ENCODE results near the gene AP5Z1. TPM values are rescaled to one million over a fixed set of nuclear protein-coding genes. Genes with fewer than 3 reads are reported as not detected.

AP5Z1 gene
- total RNA-seq, 3 donors from 2014 or later (not counting 1 experiment from before 2014, with no cell fraction given) = 140 to 156 (median 143) TPM

GRCh38 chr7:4783292-4783652 lies 7.8 kb downstream of the AP5Z1 start:
- Mint-ChIP-seq H3K27me3 (ENCODE audit: low read depth in 2 of 2) (no peaks in the 10 kb centered on the region), H3K4me1 (peaks cover 2 to 3% of the 10 kb centered on the region in 2 donors), H3K9me3 (no peaks in the 10 kb centered on the region), H3K36me3 (no peaks in the 10 kb centered on the region), H3K4me3 (no peak overlapping the region), H3K27ac (no peak overlapping the region)
- no peak overlapping the region for H3K27ac ChIP-seq (ENCODE audit: low read length)
- intact Hi-C loops (cut with micrococcal nuclease) = no loop called here
- 97% methylated on average over 15 of the region's 16 CpGs for WGBS (ENCODE audit: insufficient coverage)
- H3K9me3 ChIP-seq (ENCODE audit: control insufficient read depth, insufficient read depth, low read length) = no peaks in the 10 kb centered on the region
- H3K4me1 ChIP-seq (ENCODE audit: control insufficient read depth, insufficient read depth, low read length) = peaks cover 2% of the 10 kb centered on the region
- peaks cover 68% of the 10 kb centered on the region for H3K36me3 ChIP-seq (ENCODE audit: control insufficient read depth, insufficient read depth, low read length)
- TF ChIP-seq, protein P1, sequence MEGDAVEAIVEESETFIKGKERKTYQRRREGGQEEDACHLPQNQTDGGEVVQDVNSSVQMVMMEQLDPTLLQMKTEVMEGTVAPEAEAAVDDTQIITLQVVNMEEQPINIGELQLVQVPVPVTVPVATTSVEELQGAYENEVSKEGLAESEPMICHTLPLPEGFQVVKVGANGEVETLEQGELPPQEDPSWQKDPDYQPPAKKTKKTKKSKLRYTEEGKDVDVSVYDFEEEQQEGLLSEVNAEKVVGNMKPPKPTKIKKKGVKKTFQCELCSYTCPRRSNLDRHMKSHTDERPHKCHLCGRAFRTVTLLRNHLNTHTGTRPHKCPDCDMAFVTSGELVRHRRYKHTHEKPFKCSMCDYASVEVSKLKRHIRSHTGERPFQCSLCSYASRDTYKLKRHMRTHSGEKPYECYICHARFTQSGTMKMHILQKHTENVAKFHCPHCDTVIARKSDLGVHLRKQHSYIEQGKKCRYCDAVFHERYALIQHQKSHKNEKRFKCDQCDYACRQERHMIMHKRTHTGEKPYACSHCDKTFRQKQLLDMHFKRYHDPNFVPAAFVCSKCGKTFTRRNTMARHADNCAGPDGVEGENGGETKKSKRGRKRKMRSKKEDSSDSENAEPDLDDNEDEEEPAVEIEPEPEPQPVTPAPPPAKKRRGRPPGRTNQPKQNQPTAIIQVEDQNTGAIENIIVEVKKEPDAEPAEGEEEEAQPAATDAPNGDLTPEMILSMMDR (IDR thresholded peaks at IDR 0.05) = no peak
- DNase-seq (no peak), ATAC-seq (no peak)
- no peaks in the 10 kb centered on the region for H3K27me3 ChIP-seq (ENCODE audit: control insufficient read depth, insufficient read depth, low read length)
- H3K4me3 ChIP-seq (ENCODE audit: low read length) = no peak overlapping the region

DNA sequence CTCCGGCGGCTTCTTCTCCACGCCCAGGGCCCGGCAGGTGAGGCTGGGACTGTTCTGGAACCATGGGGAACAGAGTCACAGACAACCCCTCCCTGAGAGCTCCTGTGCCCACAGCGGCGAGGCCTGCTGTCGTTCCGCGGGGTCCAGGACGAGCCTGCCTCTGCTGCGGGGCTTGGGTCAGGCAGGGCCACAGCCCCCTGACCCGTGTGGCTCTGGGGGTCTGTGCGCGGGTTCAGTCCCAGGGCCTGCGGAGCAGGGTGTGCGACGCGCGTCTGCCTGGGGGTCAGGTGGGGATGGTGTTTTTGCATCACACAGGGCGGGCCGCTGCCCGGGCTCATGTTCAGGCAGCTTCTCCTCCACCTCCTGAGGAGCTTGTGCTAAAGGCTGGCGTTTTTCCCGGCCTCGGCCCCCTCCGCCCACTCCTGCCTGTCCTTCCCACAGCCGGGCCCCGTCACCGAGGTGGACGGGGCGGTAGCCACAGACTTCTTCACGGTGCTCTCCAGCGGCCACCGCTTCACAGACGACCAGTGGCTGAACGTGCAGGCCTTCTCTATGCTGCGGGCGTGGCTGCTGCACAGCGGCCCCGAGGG lies 8.4 kb downstream of the AP5Z1 start:
- no peaks in the 10 kb centered on the region for H3K27me3 Mint-ChIP-seq (ENCODE audit: low read depth in 2 of 2)
- Histone ChIP-seq H3K4me1 (ENCODE audit: control insufficient read depth, insufficient read depth, low read length) (no peaks in the 10 kb centered on the region), H3K36me3 (ENCODE audit: control insufficient read depth, insufficient read depth, low read length) (peaks cover 74% of the 10 kb centered on the region), H3K4me3 (ENCODE audit: low read length) (no peak overlapping the region), H3K9me3 (ENCODE audit: control insufficient read depth, insufficient read depth, low read length) (no peaks in the 10 kb centered on the region), H3K27ac (ENCODE audit: low read length) (no peak overlapping the region), H3K27me3 (ENCODE audit: control insufficient read depth, insufficient read depth, low read length) (no peaks in the 10 kb centered on the region)
- intact Hi-C loops (cut with micrococcal nuclease) = no loop called here
- no peaks in the 10 kb centered on the region for H3K9me3 Mint-ChIP-seq
- TF ChIP-seq, protein P1 (IDR thresholded peaks at IDR 0.05) = no peak
- H3K36me3 Mint-ChIP-seq = no peaks in the 10 kb centered on the region
- DNase-seq (no peak), ATAC-seq (no peak)
- WGBS (ENCODE audit: insufficient coverage) = 96% methylated on average over 40 of the region's 40 CpGs
- H3K4me3 Mint-ChIP-seq = no peak overlapping the region
- H3K27ac Mint-ChIP-seq = no peak overlapping the region
- no peaks in the 10 kb centered on the region for H3K4me1 Mint-ChIP-seq

DNA sequence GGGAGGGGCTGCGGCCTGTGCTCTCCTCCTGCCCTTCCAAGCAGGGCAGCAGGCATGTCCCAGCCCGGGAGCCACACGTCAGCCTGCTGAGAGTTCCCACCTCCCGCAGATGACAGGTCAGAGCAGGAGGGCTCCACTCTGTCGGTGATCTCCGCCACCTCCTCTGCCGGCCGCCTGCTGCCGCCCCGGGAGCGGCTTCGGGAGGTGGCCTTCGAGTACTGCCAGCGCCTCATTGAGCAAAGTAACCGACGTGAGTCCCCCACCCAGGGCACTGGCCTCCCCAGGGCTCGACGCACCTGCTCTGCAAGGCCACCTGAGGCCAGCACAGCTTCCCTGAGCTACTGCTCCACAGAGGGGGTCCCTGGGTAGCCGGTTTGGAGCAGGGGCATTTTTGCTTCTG lies 9.4 kb downstream of the AP5Z1 start:
- Mint-ChIP-seq H3K27ac (no peak overlapping the region), H3K4me1 (no peaks in the 10 kb centered on the region), H3K4me3 (no peak overlapping the region), H3K36me3 (no peaks in the 10 kb centered on the region), H3K9me3 (no peaks in the 10 kb centered on the region), H3K27me3 (ENCODE audit: low read depth in 2 of 2) (no peaks in the 10 kb centered on the region)
- no peaks in the 10 kb centered on the region for H3K27me3 ChIP-seq (ENCODE audit: control insufficient read depth, insufficient read depth, low read length)
- no peaks in the 10 kb centered on the region for H3K4me1 ChIP-seq (ENCODE audit: control insufficient read depth, insufficient read depth, low read length)
- peaks cover 78% of the 10 kb centered on the region for H3K36me3 ChIP-seq (ENCODE audit: control insufficient read depth, insufficient read depth, low read length)
- H3K9me3 ChIP-seq (ENCODE audit: control insufficient read depth, insufficient read depth, low read length) = no peaks in the 10 kb centered on the region
- ATAC-seq = no peak
- intact Hi-C loops (cut with micrococcal nuclease) = no loop called here
- no peak overlapping the region for H3K4me3 ChIP-seq (ENCODE audit: low read length)
- DNase-seq = no peak
- H3K27ac ChIP-seq (ENCODE audit: low read length) = no peak overlapping the region
- TF ChIP-seq, protein P1 (IDR thresholded peaks at IDR 0.05) = no peak
- WGBS (ENCODE audit: insufficient coverage) = 97% methylated on average over 19 of the region's 19 CpGs

GRCh38 chr7:4785371-4785770 lies 9.9 kb downstream of the AP5Z1 start:
- H3K4me1 ChIP-seq (ENCODE audit: control insufficient read depth, insufficient read depth, low read length) = no peaks in the 10 kb centered on the region
- DNase-seq = no peak
- WGBS (ENCODE audit: insufficient coverage) = 96% methylated on average over 20 of the region's 20 CpGs
- Mint-ChIP-seq H3K36me3 (no peaks in the 10 kb centered on the region), H3K4me1 (no peaks in the 10 kb centered on the region), H3K27me3 (ENCODE audit: low read depth in 2 of 2) (no peaks in the 10 kb centered on the region), H3K27ac (no peak overlapping the region), H3K4me3 (no peak overlapping the region), H3K9me3 (no peaks in the 10 kb centered on the region)
- no peak overlapping the region for H3K27ac ChIP-seq (ENCODE audit: low read length)
- H3K36me3 ChIP-seq (ENCODE audit: control insufficient read depth, insufficient read depth, low read length) = peaks cover 84% of the 10 kb centered on the region
- no peaks in the 10 kb centered on the region for H3K9me3 ChIP-seq (ENCODE audit: control insufficient read depth, insufficient read depth, low read length)
- no peak overlapping the region for H3K4me3 ChIP-seq (ENCODE audit: low read length)
- no peaks in the 10 kb centered on the region for H3K27me3 ChIP-seq (ENCODE audit: control insufficient read depth, insufficient read depth, low read length)
- intact Hi-C loops (cut with micrococcal nuclease) = no loop called here
- ATAC-seq = no peak
- TF ChIP-seq, protein P1 (IDR thresholded peaks at IDR 0.05) = no peak

Data from natural killer cell (primary cell).